IMR-90 (cell line): Measurements from ENCODE around the gene PBLD. TPM values are rescaled to one million over a fixed set of nuclear protein-coding genes. Genes with fewer than 3 reads are reported as not detected.

ENCODE experiments used
- ATAC-seq: fragments of 200-7000 bp; cut with Tn5 transposase; 2 replicates; pipeline ENCODE4 v1.9.1; 2020; ENCODE audit warnings: low read depth, mild to moderate bottlenecking, moderate library complexity
- BruUV-seq: library from RNA; stranded (reverse); fragments of 400-500 nt; replicated peaks from 2 replicates; lab custom pipeline; 2021; lab: Mats Ljungman, UMichigan
- CTCF ChIA-PET: fragments of 300-600 bp; formaldehyde crosslinking; extraction: SDS; loops from one replicate; lab custom pipeline; 2021; ENCODE audit warnings: antibody characterized with exemption; lab: Yijun Ruan, JAX
- POLR2A ChIA-PET: fragments of 300-600 bp; sonication (Branson Sonifier 250); formaldehyde crosslinking; loops from one replicate; lab custom pipeline; 2022; ENCODE audit warnings: antibody characterized with exemption; ENCODE audit not compliant: unreplicated experiment; lab: Charles Lee
- DNase-seq: peaks from one replicate; pipeline ENCODE4 v3.0.0; 2013
- H2AFZ ChIP-seq: replicated peaks from 2 replicates; pipeline ENCODE3; 2013; ENCODE audit warnings: low read length, mild to moderate bottlenecking; ENCODE audit not compliant: poor library complexity
- H2AK5ac ChIP-seq: 2 replicates; pipeline ENCODE4 v1.6.1; 2013; ENCODE audit warnings: low read depth, low read length, inconsistent platforms
- H2AK9ac ChIP-seq: replicated peaks from 2 replicates; pipeline ENCODE3; 2013; ENCODE audit warnings: mild to moderate bottlenecking, low read depth, low read length, moderate library complexity; ENCODE audit not compliant: poor library complexity
- H2BK120ac ChIP-seq: 2 replicates; pipeline ENCODE4 v1.6.1; 2013; ENCODE audit warnings: low read depth, low read length, inconsistent platforms
- H2BK15ac ChIP-seq: 3 replicates; pipeline ENCODE4 v1.6.1; 2013; ENCODE audit warnings: low read depth, low read length, inconsistent platforms
- H2BK20ac ChIP-seq: 2 replicates; pipeline ENCODE4 v1.6.1; 2013; ENCODE audit warnings: low read depth, mild to moderate bottlenecking, inconsistent platforms, low read length, moderate library complexity
- H2BK5ac ChIP-seq: 2 replicates; pipeline ENCODE4 v1.6.1; 2013; ENCODE audit warnings: mild to moderate bottlenecking, low read depth, low read length, inconsistent platforms; ENCODE audit not compliant: poor library complexity, severe bottlenecking
- H3K14ac ChIP-seq: replicated peaks from 2 replicates; pipeline ENCODE4 v1.6.1; 2013; ENCODE audit warnings: low read depth, low read length, inconsistent platforms
- H3K18ac ChIP-seq: 2 replicates; pipeline ENCODE4 v1.6.1; 2013; ENCODE audit warnings: low read depth, low read length, control low read depth
- H3K23ac ChIP-seq: 2 replicates; pipeline ENCODE4 v1.6.1; 2013; ENCODE audit warnings: low read depth, low read length, inconsistent platforms
- H3K27ac ChIP-seq: 2 replicates; pipeline ENCODE4 v1.5.1; 2013; ENCODE audit warnings: mild to moderate bottlenecking, control low read depth, low read length; ENCODE audit not compliant: insufficient read depth
- H3K27me3 ChIP-seq: 2 replicates; pipeline ENCODE4 v1.6.1; 2013; ENCODE audit warnings: low read length; ENCODE audit not compliant: control insufficient read depth, insufficient read depth
- H3K36me3 ChIP-seq: 2 replicates; pipeline ENCODE4 v1.6.1; 2013; ENCODE audit warnings: low read length, mixed read lengths; ENCODE audit not compliant: control insufficient read depth, insufficient read depth
- H3K4ac ChIP-seq: 2 replicates; pipeline ENCODE4 v1.6.1; 2013; ENCODE audit warnings: low read depth, low read length, inconsistent platforms
- H3K4me1 ChIP-seq: 2 replicates; pipeline ENCODE4 v1.6.1; 2013; ENCODE audit warnings: low read length, mixed read lengths; ENCODE audit not compliant: control insufficient read depth, insufficient read depth
- H3K4me2 ChIP-seq: 2 replicates; pipeline ENCODE4 v1.6.1; 2013; ENCODE audit warnings: low read depth, mild to moderate bottlenecking, control low read depth, low read length, moderate library complexity
- H3K4me3 ChIP-seq: 2 replicates; pipeline ENCODE4 v1.5.1; 2013; ENCODE audit warnings: low read depth, mild to moderate bottlenecking, control low read depth, low read length, moderate library complexity; ENCODE audit not compliant: insufficient read depth
- H3K56ac ChIP-seq: 2 replicates; pipeline ENCODE4 v1.6.1; 2013; ENCODE audit warnings: low read length, inconsistent platforms; ENCODE audit not compliant: insufficient read depth; ENCODE audit errors: extremely low read depth
- H3K79me1 ChIP-seq, 2 experiments: 2 replicates each; pipeline ENCODE4 v1.6.1; 2013; ENCODE audit warnings: low read length in 2 of 2, inconsistent platforms in 1 of 2, low read depth in 1 of 2
- H3K9ac ChIP-seq: 2 replicates; pipeline ENCODE4 v1.6.1; 2013; ENCODE audit warnings: low read depth, low read length, control low read depth
- H3K9me1 ChIP-seq: 2 replicates; pipeline ENCODE4 v1.6.1; 2013; ENCODE audit warnings: low read length, inconsistent platforms; ENCODE audit not compliant: insufficient read depth
- H3K9me3 ChIP-seq: 2 replicates; pipeline ENCODE4 v1.6.1; 2013; ENCODE audit warnings: low read length; ENCODE audit not compliant: control insufficient read depth, insufficient read depth
- H4K20me1 ChIP-seq: 2 replicates; pipeline ENCODE4 v1.6.1; 2013; ENCODE audit warnings: low read length, inconsistent platforms; ENCODE audit not compliant: insufficient read depth
- H4K5ac ChIP-seq: 2 replicates; pipeline ENCODE4 v1.6.1; 2013; ENCODE audit warnings: mild to moderate bottlenecking, low read depth, low read length, control low read depth
- H4K8ac ChIP-seq, 2 experiments: 2 replicates each; pipeline ENCODE4 v1.6.1; 2013; ENCODE audit warnings: low read depth in 2 of 2, low read length in 2 of 2, control low read depth in 1 of 2, inconsistent platforms in 1 of 2
- H4K91ac ChIP-seq: 2 replicates; pipeline ENCODE4 v1.6.1; 2013; ENCODE audit warnings: low read depth, low read length, inconsistent platforms; ENCODE audit not compliant: insufficient read depth
- BHLHE40 ChIP-seq: fragments of 150-350 bp; IDR thresholded peaks from 2 replicates; pipeline ENCODE4 v1.6.1; 2016; ENCODE audit warnings: mild to moderate bottlenecking, low read depth, low read length
- CEBPB ChIP-seq: IDR thresholded peaks from 2 replicates; pipeline ENCODE4 v1.6.1; 2012; ENCODE audit warnings: low read depth, low read length, improper control_type of control experiment
- CHD1 ChIP-seq: IDR thresholded peaks from 2 replicates; pipeline ENCODE4 v1.6.1; 2012; ENCODE audit warnings: low read depth, low read length, improper control_type of control experiment
- FOS ChIP-seq: fragments of 150-350 bp; IDR thresholded peaks from 2 replicates; pipeline ENCODE4 v1.6.1; 2016; ENCODE audit warnings: low read depth, low read length
- MAFK ChIP-seq: IDR thresholded peaks from 2 replicates; pipeline ENCODE4 v1.6.1; 2012; ENCODE audit warnings: low read depth, low read length, improper control_type of control experiment
- MAZ ChIP-seq: IDR thresholded peaks from 2 replicates; pipeline ENCODE4 v1.6.1; 2012; ENCODE audit warnings: low read depth, mild to moderate bottlenecking, low read length, improper control_type of control experiment, moderate library complexity, borderline replicate concordance
- MXI1 ChIP-seq: IDR thresholded peaks from 2 replicates; pipeline ENCODE4 v1.6.1; 2012; ENCODE audit warnings: low read depth, mild to moderate bottlenecking, low read length, moderate library complexity, borderline replicate concordance
- POLR2A ChIP-seq: IDR thresholded peaks from 2 replicates; pipeline ENCODE4 v1.6.1; 2012; ENCODE audit warnings: mild to moderate bottlenecking, low read depth, low read length
- RAD21 ChIP-seq: IDR thresholded peaks from 2 replicates; pipeline ENCODE4 v1.6.1; 2012; ENCODE audit warnings: low read length, improper control_type of control experiment
- RCOR1 ChIP-seq: IDR thresholded peaks from 2 replicates; pipeline ENCODE4 v1.6.1; 2012; ENCODE audit warnings: mild to moderate bottlenecking, low read length, improper control_type of control experiment; ENCODE audit not compliant: insufficient replicate concordance
- RFX5 ChIP-seq: IDR thresholded peaks from 2 replicates; pipeline ENCODE4 v1.8.0; 2012; ENCODE audit warnings: low read depth, mild to moderate bottlenecking, low read length, moderate library complexity
- SMC3 ChIP-seq: fragments of 150-350 bp; IDR thresholded peaks from 2 replicates; pipeline ENCODE4 v1.6.1; 2016; ENCODE audit warnings: low read depth, mild to moderate bottlenecking, antibody characterized with exemption, low read length, moderate library complexity
- WGBS, 2 experiments: methylation state at CpG; one replicate each; pipeline versions ENCODE4 v1.1.5 to v1.1.7; 2013; ENCODE audit warnings: missing lambda C conversion rate in 2 of 2; ENCODE audit not compliant: insufficient read length in 1 of 2; ENCODE audit errors: extremely low coverage in 2 of 2; 5-methylcytosine and 5-hydroxymethylcytosine counted together
- dilution Hi-C: fragments of 300-500 bp; cut with HindIII; formaldehyde crosslinking; loops from one replicate; pipeline ENCODE4 v1.14.3; 2018; ENCODE audit warnings: low sequenced_read_pairs; ENCODE audit not compliant: unreplicated experiment
- in situ Hi-C: fragments of 300-500 bp; cut with MboI; formaldehyde crosslinking; loops from 3 replicates; pipeline ENCODE4 v1.14.3; 2019; ENCODE audit warnings: low sequenced_read_pairs, inconsistent platforms, mixed read lengths
- intact Hi-C: fragments of 100-400 bp; cut with micrococcal nuclease; formaldehyde crosslinking; loops from 2 replicates; pipeline ENCODE4 v1.10.0; 2022
- polyA plus RNA-seq, 3 experiments: library from polyadenylated mRNA; depleted of rRNA; stranded (reverse); fragments of >200 nt; gene quantifications; 2 replicates each; pipeline ENCODE4 v1.2.3, GENCODE V29; 2012; ENCODE audit warnings: low replicate concordance in 1 of 3
- total RNA-seq: library from RNA; depleted of rRNA; stranded (reverse); fragments of >200 nt; gene quantifications from 2 replicates; pipeline ENCODE4 v1.2.3, GENCODE V29; 2012
- TF ChIP-seq, protein P1 (sequence below): fragments of 150-350 bp; IDR thresholded peaks from 2 replicates; pipeline ENCODE4 v1.6.1; 2016; ENCODE audit warnings: low read depth, mild to moderate bottlenecking, low read length, moderate library complexity, borderline replicate concordance
- TF ChIP-seq, protein P2 (sequence below): conservative IDR thresholded peaks from 2 replicates; pipeline ENCODE4 v1.5.1; 2012; ENCODE audit warnings: mild to moderate bottlenecking, low read depth, low read length, improper control_type of control experiment
- TF ChIP-seq, protein P3 (sequence below): fragments of 150-350 bp; IDR thresholded peaks from 2 replicates; pipeline ENCODE4 v1.6.1; 2017; ENCODE audit warnings: mild to moderate bottlenecking, antibody characterized with exemption, low read length, low read depth

PBLD gene
- total and polyA plus RNA-seq, 2 of the 4 experiments (the other 2 are of a cell fraction) = 3.3 to 5.7 TPM

DNA sequence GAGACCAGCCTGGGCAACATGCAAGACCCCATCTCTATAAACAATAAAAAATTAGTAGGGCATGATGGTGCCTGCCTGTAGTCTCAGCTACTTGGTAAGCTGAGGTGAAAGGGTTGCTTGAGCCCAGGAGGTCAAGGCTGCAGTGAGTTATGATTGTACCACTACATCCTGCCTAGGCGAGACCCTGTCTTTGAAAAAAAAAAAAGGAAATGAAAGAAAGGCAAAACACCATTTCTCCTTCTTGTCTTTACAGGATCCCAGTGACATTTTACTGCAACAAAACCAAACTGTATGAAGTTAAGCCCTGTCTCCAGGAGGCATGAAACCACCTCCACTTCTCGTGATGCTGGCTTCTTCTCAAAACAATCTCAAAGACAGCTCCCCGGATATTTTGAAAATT lies 29.9 kb upstream of the PBLD start:
- Histone ChIP-seq H4K5ac (no peak overlapping the region), H2AK5ac (no peak overlapping the region), H2BK15ac (no peak overlapping the region), H3K27ac (no peak overlapping the region), H3K79me1 (peaks cover 0 to 2% of the 10 kb centered on the region in 2 experiments; a peak in 1 of 4 replicates), H3K18ac (no peak overlapping the region), H4K20me1 (no peaks in the 10 kb centered on the region), H3K4ac (no peak overlapping the region), H3K9me1 (no peaks in the 10 kb centered on the region), H2BK5ac (no peak overlapping the region), H4K8ac (no peak overlapping the region), H2AFZ (no peak overlapping the region), H2BK20ac (no peak overlapping the region), H2AK9ac (no peak overlapping the region), H3K4me2 (no peak overlapping the region), H3K14ac (no peak overlapping the region), H4K91ac (no peak overlapping the region), H3K4me1 (no peaks in the 10 kb centered on the region), H3K56ac (no peak overlapping the region), H3K9ac (no peak overlapping the region), H3K36me3 (peaks cover 25% of the 10 kb centered on the region), H3K4me3 (no peak overlapping the region), H3K9me3 (no peaks in the 10 kb centered on the region), H3K23ac (no peak overlapping the region), H3K27me3 (no peaks in the 10 kb centered on the region), H2BK120ac (no peak overlapping the region)
- ChIA-PET POLR2A (no interaction called here), CTCF (interaction anchor here (1.8 kb wide), 1 partner anchor 14 kb away, joined by 6 read pairs; no protein-coding TSS in a partner anchor)
- intact Hi-C loops (no loop called here), dilution Hi-C loops (no loop called here), in situ Hi-C loops (no loop called here)
- no TSS peak for BruUV-seq
- ATAC-seq (no peak), DNase-seq (no peak)
- no peak for TF ChIP-seq CEBPB
- TF ChIP-seq, protein P1, sequence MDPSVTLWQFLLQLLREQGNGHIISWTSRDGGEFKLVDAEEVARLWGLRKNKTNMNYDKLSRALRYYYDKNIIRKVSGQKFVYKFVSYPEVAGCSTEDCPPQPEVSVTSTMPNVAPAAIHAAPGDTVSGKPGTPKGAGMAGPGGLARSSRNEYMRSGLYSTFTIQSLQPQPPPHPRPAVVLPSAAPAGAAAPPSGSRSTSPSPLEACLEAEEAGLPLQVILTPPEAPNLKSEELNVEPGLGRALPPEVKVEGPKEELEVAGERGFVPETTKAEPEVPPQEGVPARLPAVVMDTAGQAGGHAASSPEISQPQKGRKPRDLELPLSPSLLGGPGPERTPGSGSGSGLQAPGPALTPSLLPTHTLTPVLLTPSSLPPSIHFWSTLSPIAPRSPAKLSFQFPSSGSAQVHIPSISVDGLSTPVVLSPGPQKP = no peak
- no peak for TF ChIP-seq RAD21
- no peak for TF ChIP-seq MXI1
- TF ChIP-seq FOS = no peak
- TF ChIP-seq, protein P2, sequence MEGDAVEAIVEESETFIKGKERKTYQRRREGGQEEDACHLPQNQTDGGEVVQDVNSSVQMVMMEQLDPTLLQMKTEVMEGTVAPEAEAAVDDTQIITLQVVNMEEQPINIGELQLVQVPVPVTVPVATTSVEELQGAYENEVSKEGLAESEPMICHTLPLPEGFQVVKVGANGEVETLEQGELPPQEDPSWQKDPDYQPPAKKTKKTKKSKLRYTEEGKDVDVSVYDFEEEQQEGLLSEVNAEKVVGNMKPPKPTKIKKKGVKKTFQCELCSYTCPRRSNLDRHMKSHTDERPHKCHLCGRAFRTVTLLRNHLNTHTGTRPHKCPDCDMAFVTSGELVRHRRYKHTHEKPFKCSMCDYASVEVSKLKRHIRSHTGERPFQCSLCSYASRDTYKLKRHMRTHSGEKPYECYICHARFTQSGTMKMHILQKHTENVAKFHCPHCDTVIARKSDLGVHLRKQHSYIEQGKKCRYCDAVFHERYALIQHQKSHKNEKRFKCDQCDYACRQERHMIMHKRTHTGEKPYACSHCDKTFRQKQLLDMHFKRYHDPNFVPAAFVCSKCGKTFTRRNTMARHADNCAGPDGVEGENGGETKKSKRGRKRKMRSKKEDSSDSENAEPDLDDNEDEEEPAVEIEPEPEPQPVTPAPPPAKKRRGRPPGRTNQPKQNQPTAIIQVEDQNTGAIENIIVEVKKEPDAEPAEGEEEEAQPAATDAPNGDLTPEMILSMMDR = no peak
- no peak for TF ChIP-seq RFX5
- no peak for TF ChIP-seq CHD1
- no peak for TF ChIP-seq MAFK
- TF ChIP-seq POLR2A = no peak
- TF ChIP-seq SMC3 = no peak
- TF ChIP-seq, protein P3, sequence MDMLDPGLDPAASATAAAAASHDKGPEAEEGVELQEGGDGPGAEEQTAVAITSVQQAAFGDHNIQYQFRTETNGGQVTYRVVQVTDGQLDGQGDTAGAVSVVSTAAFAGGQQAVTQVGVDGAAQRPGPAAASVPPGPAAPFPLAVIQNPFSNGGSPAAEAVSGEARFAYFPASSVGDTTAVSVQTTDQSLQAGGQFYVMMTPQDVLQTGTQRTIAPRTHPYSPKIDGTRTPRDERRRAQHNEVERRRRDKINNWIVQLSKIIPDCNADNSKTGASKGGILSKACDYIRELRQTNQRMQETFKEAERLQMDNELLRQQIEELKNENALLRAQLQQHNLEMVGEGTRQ = no peak
- no peak for TF ChIP-seq MAZ
- TF ChIP-seq BHLHE40 = no peak
- no peak for TF ChIP-seq RCOR1
- WGBS, 2 experiments = no CpG with 5 or more reads among the region's 3 CpGs
